GM12891 (cell line): ENCODE results near the gene NPHS1.
A peak's percentile ranks its signal among the peaks of the same experiment; 100 is the strongest.

Experiments
- DNase-seq: peaks from one replicate; pipeline ENCODE4 v3.0.0; 2011; ENCODE audit warnings: low spot score; ENCODE audit not compliant: insufficient read length
- FAIRE-seq: peaks from 2 replicates; lab custom pipeline; 2011; peaks lifted over from hg19 to GRCh38; lab: Jason Lieb, UNC
- PAX5 ChIP-seq: IDR thresholded peaks from 2 replicates; pipeline ENCODE4 v1.6.1; 2011; ENCODE audit warnings: low read length, moderate library complexity, mild to moderate bottlenecking; ENCODE audit not compliant: insufficient read depth, severe bottlenecking
- POLR2A ChIP-seq: IDR thresholded peaks from 2 replicates; pipeline ENCODE4 v1.6.1; 2011; ENCODE audit warnings: low read depth, low read length, control low read depth
- POLR2AphosphoS5 ChIP-seq: IDR thresholded peaks from 2 replicates; pipeline ENCODE4 v1.6.1; 2011; ENCODE audit warnings: low read depth, low read length, control low read depth
- POU2F2 ChIP-seq: IDR thresholded peaks from 2 replicates; pipeline ENCODE4 v1.6.1; 2011; ENCODE audit warnings: low read depth, mild to moderate bottlenecking, control low read depth, low read length, moderate library complexity
- SPI1 ChIP-seq: IDR thresholded peaks from 2 replicates; pipeline ENCODE4 v1.6.1; 2011; ENCODE audit warnings: low read depth, low read length, control low read depth
- TAF1 ChIP-seq: IDR thresholded peaks from 2 replicates; pipeline ENCODE4 v1.6.1; 2011; ENCODE audit warnings: low read depth, low read length, control low read depth

Gene NPHS1

DNA sequence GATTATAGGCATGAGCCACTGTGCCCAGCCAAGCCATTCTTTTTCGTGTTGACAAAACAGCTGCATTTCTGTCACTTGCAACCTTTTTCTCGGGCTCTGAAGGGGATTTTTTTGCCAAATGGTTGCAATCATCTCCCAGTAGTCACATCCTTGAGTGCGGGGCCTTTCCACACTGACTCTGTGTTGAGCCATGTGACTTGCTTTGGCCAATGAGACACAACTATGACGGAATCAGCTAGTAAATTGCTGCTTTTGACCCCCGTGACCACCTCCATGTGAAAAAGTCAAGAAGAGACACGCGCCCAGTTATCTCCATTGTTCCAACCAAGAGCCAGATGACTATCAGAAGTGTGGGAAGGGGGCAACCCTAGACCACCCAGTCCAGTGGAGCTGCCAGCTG is 18.3 kb downstream of the NPHS1 start:
- TF ChIP-seq TAF1 = no peak
- TF ChIP-seq PAX5 = no peak
- no peak for TF ChIP-seq SPI1
- TF ChIP-seq POLR2AphosphoS5 = no peak
- TF ChIP-seq POLR2A = no peak
- no peak for TF ChIP-seq POU2F2
- DNase-seq (no peak), FAIRE-seq (no peak)

GRCh38 chr19:35832054-35832453 is 20.2 kb downstream of the NPHS1 start:
- TF ChIP-seq PAX5 = no peak
- no peak for TF ChIP-seq TAF1
- no peak for TF ChIP-seq POLR2AphosphoS5
- TF ChIP-seq POLR2A = no peak
- TF ChIP-seq POU2F2 = no peak
- no peak for TF ChIP-seq SPI1
- FAIRE-seq (no peak), DNase-seq (no peak)

GRCh38 chr19:35830986-35831385 is 21.3 kb downstream of the NPHS1 start:
- FAIRE-seq (no peak), DNase-seq (no peak)
- no peak for TF ChIP-seq SPI1
- TF ChIP-seq POU2F2 = no peak
- no peak for TF ChIP-seq PAX5
- TF ChIP-seq TAF1 = no peak
- no peak for TF ChIP-seq POLR2AphosphoS5
- no peak for TF ChIP-seq POLR2A

DNA sequence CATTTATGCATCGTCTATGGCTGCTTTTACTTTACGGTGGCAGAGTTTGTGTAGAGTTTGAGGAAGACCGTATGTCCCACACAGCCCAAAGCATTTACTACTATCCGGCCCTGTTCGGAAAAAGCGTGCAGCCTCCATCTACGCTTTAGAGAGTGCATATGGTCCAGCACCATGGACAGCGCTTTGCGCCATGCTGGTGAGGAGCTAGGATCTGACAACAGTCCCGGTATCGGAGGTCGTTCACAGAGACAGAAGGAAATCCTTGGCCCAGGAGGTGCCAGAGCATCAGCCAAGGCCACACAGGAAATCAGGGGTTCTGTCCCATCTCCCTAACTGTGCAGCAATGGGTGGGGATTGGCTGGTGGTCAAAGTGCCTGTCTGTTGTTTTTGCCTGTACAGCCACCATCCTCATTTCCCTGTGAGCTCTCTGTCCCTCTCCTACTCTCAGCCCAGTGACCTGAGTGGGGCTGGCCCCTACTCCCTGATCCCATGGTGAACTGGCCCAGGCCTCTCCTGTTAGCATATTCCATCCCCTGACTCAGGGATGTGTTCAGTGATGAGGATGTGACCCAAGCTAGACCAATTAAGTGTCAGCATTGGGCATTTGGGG is 23.5 kb downstream of the NPHS1 start:
- DNase-seq (no peak), FAIRE-seq (no peak)
- no peak for TF ChIP-seq SPI1
- no peak for TF ChIP-seq POLR2AphosphoS5
- no peak for TF ChIP-seq PAX5
- TF ChIP-seq POU2F2 = no peak
- TF ChIP-seq TAF1 = no peak
- TF ChIP-seq POLR2A = no peak

- TF ChIP-seq POLR2AphosphoS5 (no peak), TAF1 (no peak), SPI1 (no peak), POLR2A (no peak), PAX5 (no peak), POU2F2 (no peak)
- DNase-seq (no peak), FAIRE-seq (no peak)
Measured at GRCh38 chr19:35824150-35824549, 28.2 kb downstream of the NPHS1 start.

- FAIRE-seq (no peak), DNase-seq (no peak)
- TF ChIP-seq POU2F2 (no peak), TAF1 (no peak), PAX5 (no peak), SPI1 (0 out of 2 replicates have a peak, but pooled peaks have one; percentile 21), POLR2A (no peak), POLR2AphosphoS5 (no peak)
Measured at GRCh38 chr19:35822579-35822978, 29.7 kb downstream of the NPHS1 start.

DNA sequence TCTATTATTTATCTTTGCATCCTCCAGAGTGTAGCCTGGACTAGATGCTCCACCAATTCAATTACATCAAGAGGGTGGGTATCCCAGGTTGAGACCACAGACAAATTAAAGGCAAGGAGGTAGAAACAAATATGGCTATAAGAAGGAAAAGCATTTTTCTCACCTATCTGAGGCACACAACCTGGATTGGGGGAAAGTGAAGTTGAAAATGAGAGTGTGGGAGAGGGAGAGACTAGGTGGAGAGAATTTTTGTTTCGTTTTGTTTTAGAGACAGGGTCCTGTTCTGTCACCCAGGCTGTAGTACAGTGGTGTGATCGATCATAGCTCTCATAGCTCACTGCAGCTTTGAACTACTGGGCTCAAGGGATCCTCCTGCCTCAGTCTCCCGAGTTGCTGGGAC is 33.9 kb downstream of the NPHS1 start:
- no peak for FAIRE-seq
- TF ChIP-seq PAX5 (no peak), TAF1 (no peak), POLR2AphosphoS5 (no peak), POU2F2 (no peak), SPI1 (no peak), POLR2A (no peak)
- DNase-seq = no peak

- DNase-seq = no peak
- FAIRE-seq = no peak
- TF ChIP-seq PAX5 (no peak), TAF1 (no peak), POLR2A (no peak), POLR2AphosphoS5 (no peak), SPI1 (no peak), POU2F2 (no peak)
Measured at GRCh38 chr19:35816846-35817245, 35.5 kb downstream of the NPHS1 start.

- FAIRE-seq (no peak), DNase-seq (no peak)
- TF ChIP-seq PAX5 (no peak), TAF1 (no peak), POU2F2 (no peak), SPI1 (no peak), POLR2AphosphoS5 (no peak)
Measured at GRCh38 chr19:35816262-35816661, 36.0 kb downstream of the NPHS1 start.

DNA sequence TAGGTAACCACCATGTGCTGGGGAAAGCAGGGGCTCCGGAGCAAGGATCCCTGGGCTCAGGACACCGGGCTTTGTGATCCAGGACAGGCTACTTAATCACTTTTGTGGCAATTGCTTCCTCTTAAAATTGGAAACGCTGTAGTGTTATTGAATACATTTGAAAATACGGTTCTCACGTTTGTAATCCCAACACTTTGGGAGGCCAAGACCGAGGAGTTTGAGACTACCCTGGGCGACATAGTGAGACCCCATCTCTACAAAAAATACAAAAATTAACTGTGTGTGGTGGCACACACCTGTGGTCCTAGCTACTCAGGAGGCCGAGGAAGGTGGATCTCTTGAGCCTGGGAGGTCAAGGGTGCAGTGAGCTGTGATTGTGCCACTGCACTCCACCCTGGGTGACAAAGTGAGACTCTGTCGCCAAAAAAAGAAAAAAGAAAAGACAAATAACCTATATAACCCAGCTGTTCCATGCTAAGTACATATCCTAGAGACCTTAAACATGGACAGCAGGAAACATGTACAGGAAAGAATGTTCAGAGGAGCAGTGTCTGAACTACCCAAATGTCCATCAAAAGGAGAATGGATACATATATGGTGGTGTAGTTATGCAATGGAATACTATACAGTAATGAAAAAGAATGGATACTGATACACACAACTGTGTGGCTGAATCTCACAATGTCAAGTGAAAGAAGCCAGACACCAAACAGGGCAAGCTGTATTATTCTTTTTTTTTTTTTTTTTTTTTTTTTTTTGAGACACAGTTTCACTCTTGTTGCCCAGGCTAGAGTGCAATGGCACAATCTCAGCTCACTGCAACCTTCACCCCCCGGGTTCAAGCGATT is 39.0 kb downstream of the NPHS1 start:
- no peak for FAIRE-seq
- TF ChIP-seq POU2F2 (no peak), POLR2A (no peak), SPI1 (no peak), POLR2AphosphoS5 (no peak), TAF1 (no peak), PAX5 (no peak)

More for the DNA sequence above, 39.0 kb downstream of the NPHS1 start:
- DNase-seq = no peak
